OCI-LY3 (cell line): ENCODE measurements around the gene SLC26A8.

Source experiments
- CTCF ChIP-seq: fragments of 200-600, 300-600 bp; sonication (generic); IDR thresholded peaks from 2 replicates; pipeline ENCODE4 v1.5.1; 2014; ENCODE audit warnings: antibody characterized with exemption, low read length, low read depth
- EZH2phosphoT487 ChIP-seq: fragments of 200-600 bp; shearing (Covaris generic); IDR thresholded peaks from 2 replicates; pipeline ENCODE4 v1.6.1; 2018; ENCODE audit warnings: antibody characterized with exemption, mixed run types, low read depth

DNA sequence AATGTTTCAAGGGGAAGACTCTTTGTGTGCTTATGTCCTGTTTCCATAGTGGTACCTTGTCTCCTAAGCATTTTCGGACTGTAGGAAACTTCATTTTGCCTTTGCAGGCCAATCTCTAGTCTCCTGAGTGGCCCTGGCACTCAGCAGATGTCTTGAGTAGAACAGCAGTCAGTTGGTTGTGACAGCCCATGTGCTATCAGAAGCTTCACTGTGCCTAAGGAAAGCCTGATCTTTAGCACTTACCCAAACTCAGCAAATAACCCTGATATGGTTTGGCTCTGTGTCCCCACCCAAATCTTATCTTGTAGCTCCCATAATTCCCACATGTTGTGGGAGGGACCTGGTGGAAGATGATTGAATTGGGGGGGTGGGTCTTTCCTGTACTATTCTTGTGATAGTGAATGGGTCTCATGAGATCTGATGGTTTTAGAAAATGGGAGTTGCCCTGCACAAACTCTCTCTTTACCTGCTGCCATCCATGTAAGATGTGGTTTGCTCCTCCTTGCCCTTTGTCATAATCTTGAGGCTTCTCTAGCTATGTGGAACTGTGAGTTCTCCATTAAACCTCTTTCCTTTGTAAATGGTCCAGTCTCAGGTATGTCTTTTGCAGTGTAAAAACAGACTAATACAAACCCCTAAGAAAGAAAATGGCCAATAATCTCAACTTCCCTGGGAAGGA is 87.6 kb downstream of the SLC26A8 start:
- TF ChIP-seq CTCF = no peak
- no peak for TF ChIP-seq EZH2phosphoT487
